Pancreas (tissue), 10 donors: Measurements from ENCODE around the gene SMAP1. TPM values are rescaled to one million over a fixed set of nuclear protein-coding genes. Genes with fewer than 3 reads are reported as not detected.

Experiments
- ATAC-seq, 4 donors: fragments of 200-7000 bp; cut with Tn5 transposase; one replicate each; pipeline versions ENCODE4 v1.8.0 to v1.9.1; 2020; ENCODE audit warnings: mild to moderate bottlenecking in 4 of 4, moderate library complexity in 4 of 4
- DNase-seq, 6 donors: peaks; one replicate each; pipeline ENCODE4 v3.0.0-alpha.2; 2020
- FAIRE-seq: peaks from 2 replicates; lab custom pipeline; 2012; peaks lifted over from hg19 to GRCh38; lab: Jason Lieb, UNC
- H3K27ac ChIP-seq, 4 donors: fragments of 200-600 bp; sonication (generic); 1 replicate in 3 of 4; 2 replicates in 1 of 4; pipeline versions ENCODE4 v1.5.0 to v1.8.0; 2020
- H3K27me3 ChIP-seq, 4 donors: fragments of 200-600 bp; one replicate each; pipeline ENCODE4 v1.8.0; 2021
- H3K36me3 ChIP-seq, 3 donors: fragments of 200-600 bp; sonication (generic) in 1 of 3; one replicate each; pipeline versions ENCODE4 v1.5.0 to v1.8.0; 2020 to 2021
- H3K4me1 ChIP-seq, 3 donors: fragments of 200-600 bp; one replicate each; pipeline ENCODE4 v1.8.0; 2021
- H3K4me3 ChIP-seq, 4 donors: fragments of 200-600 bp; sonication (generic) in 2 of 4; one replicate each; pipeline versions ENCODE4 v1.5.0 to v1.8.0; 2020 to 2021
- H3K9me3 ChIP-seq, 4 donors: fragments of 200-600 bp; one replicate each; pipeline ENCODE4 v1.8.0; 2021
- WGBS, 2 donors: extraction: QIAGEN DNeasy Blood & Tissue Kit; methylation state at CpG; one replicate each; pipeline ENCODE4 v1.1.7; 2013; 5-methylcytosine and 5-hydroxymethylcytosine counted together
- intact Hi-C, 3 donors: fragments of 100-400 bp; cut with DNase I; formaldehyde crosslinking; loops; one replicate each; pipeline versions ENCODE4 v1.11.1 to v1.14.2; 2022
- polyA plus RNA-seq, 2 donors: library from polyadenylated mRNA; stranded (reverse); fragments of 200-250 nt; gene quantifications; one replicate each; pipeline ENCODE4 v1.2.3, GENCODE V29; 2013
- total RNA-seq, 6 donors: library from RNA; stranded (reverse); fragmentation: NEBNext Ultra II Directional in 4 of 6; extraction: Animal tissue kit (Norgen Biotek cat#: 25700) in 4 of 6; gene quantifications; one replicate each; pipeline versions ENCODE4 v1.2.1 to v1.2.4, GENCODE V29; 2021 to 2023
- TF ChIP-seq, protein P1 (sequence below), 4 donors: fragments of 200-600 bp; sonication (generic) in 3 of 4; IDR thresholded peaks; one replicate each; pipeline versions ENCODE4 v1.5.0 to v1.8.0; 2021; ENCODE audit warnings: antibody characterized with exemption in 4 of 4
- donor health status: healthy with polysubstance abuse.
- donor health status: DM: no; HTN: no; CAD: no; lungs with moderate emphysema.
- donor health status: DM: no; HTN: no; CAD: no.
- donor health status: control.
- donor health status: control.
- donor health status: Bipolar disorder and iron deficiency.
- donor health status: DM: yes; HTN: yes; CAD: no.
- donor health status: DM: no; HTN: no; CAD: no.
- donor health status: DM: no; HTN: no; CAD: no.
- donor health status: DM: yes; HTN: yes; CAD: no.

SMAP1 gene
- total and polyA plus RNA-seq, 8 donors, result 11.4 to 21.2 (median 17.3) TPM

- DNase-seq (no peak), ATAC-seq (no peak), FAIRE-seq (no peak)
- Histone ChIP-seq H3K4me1 (no peaks in the 10 kb centered on the region), H3K36me3 (no peaks in the 10 kb centered on the region), H3K27ac (no peak overlapping the region), H3K27me3 (no peaks in the 10 kb centered on the region), H3K4me3 (no peak overlapping the region), H3K9me3 (no peaks in the 10 kb centered on the region)
- intact Hi-C loops, result no loop called here
- TF ChIP-seq, protein P1, sequence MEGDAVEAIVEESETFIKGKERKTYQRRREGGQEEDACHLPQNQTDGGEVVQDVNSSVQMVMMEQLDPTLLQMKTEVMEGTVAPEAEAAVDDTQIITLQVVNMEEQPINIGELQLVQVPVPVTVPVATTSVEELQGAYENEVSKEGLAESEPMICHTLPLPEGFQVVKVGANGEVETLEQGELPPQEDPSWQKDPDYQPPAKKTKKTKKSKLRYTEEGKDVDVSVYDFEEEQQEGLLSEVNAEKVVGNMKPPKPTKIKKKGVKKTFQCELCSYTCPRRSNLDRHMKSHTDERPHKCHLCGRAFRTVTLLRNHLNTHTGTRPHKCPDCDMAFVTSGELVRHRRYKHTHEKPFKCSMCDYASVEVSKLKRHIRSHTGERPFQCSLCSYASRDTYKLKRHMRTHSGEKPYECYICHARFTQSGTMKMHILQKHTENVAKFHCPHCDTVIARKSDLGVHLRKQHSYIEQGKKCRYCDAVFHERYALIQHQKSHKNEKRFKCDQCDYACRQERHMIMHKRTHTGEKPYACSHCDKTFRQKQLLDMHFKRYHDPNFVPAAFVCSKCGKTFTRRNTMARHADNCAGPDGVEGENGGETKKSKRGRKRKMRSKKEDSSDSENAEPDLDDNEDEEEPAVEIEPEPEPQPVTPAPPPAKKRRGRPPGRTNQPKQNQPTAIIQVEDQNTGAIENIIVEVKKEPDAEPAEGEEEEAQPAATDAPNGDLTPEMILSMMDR (IDR thresholded peaks at IDR 0.05), result no peak
- 92 to 95% methylated on average over 1 of the region's 1 CpG for WGBS, 2 donors
These were observed 176.6 kb downstream of the SMAP1 start for GRCh38 chr6:70844301-70844700.

DNA sequence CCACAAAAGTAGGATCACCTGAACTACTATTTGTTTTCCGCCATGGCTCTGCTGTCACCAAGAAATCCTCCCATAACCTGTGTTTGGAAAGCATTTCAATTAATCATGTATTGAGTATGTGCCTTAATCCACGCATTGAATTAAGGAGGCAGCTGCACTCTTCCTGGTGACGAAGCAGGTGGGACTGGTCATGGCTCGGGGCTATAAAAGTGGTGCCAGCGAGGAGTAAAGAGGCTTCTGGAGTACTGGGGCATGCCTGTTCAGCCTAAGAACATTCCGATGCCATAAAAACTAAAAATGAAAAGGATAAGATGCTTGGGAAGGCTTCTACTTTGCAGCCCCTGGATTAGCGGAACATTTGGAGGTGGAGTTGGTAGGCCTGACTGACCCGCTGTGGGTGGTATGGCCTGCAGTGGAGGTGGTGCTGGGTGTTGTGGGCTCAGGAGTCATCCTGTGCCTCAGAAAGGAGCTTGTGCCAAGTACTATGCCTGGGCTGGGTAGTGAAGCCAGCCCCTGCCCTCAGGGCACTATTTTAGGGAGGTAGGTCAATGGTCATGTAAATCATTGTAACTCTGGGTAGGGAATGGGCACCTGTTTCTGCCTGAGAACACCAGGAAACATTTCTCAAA, 178.6 kb downstream of the SMAP1 start:
- ATAC-seq (no peak), FAIRE-seq (no peak), DNase-seq (no peak)
- Histone ChIP-seq H3K27me3 (no peaks in the 10 kb centered on the region), H3K4me3 (no peak overlapping the region), H3K36me3 (no peaks in the 10 kb centered on the region), H3K4me1 (no peaks in the 10 kb centered on the region), H3K9me3 (no peaks in the 10 kb centered on the region), H3K27ac (no peak overlapping the region)
- whole genome bisulfite sequencing, 2 donors, result 97% methylated on average over 8 of the region's 8 CpGs
- TF ChIP-seq, protein P1 (IDR thresholded peaks at IDR 0.05), result no peak
- intact Hi-C loops, result no loop called here

DNA sequence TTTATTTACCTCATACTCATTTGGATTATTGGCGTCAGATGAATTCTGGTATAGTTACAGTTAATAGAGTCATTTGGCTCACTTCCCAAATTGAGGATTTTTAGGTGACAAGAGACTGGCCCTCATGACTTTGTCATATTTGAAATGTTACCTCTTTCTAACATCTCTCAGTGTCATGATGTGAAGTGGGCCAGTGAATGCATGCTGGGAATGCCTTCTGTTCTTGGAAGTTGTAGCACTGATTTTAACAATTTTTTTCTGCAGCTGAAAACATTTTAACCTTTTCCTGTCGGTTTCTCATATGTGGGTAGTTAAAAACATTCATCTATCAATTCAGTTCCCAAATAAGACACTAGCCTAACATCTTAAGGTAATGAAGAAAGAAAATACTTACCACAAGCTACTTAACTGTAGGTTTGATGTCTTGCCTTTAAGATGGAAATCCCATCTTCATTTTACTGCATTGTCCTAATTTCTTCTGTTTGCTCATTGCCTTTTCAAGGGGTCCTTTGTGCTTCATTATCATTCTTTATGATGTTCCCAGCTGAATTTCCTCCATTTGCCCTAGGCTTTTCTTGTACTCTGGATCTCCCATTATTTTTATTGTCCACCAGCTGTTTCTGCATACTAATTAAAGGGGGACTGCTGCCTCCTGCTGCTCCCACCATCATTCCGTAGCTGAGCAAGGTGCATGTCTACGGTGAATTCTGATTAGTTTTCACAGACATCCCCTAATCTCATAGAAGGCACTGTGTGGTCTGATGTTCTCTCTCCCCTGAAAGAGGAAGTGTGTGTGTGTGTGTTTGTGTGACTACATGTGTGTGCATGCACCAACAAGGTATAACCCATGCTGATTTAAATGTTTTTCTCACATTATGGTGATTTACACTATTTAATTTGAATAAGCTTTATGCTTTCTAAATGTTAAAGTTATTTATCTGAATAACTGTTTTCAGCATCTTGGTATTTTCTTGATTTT, 179.7 kb downstream of the SMAP1 start:
- DNase-seq (no peak), FAIRE-seq (no peak), ATAC-seq (no peak)
- H3K9me3 ChIP-seq, result no peaks in the 10 kb centered on the region
- 92 to 94% methylated on average over 4 of the region's 4 CpGs for WGBS, 2 donors
- intact Hi-C loops, result no loop called here
- no peak overlapping the region for H3K27ac ChIP-seq
- no peak overlapping the region for H3K4me3 ChIP-seq
- no peaks in the 10 kb centered on the region for H3K36me3 ChIP-seq
- H3K4me1 ChIP-seq, result no peaks in the 10 kb centered on the region
- no peaks in the 10 kb centered on the region for H3K27me3 ChIP-seq
- TF ChIP-seq, protein P1 (IDR thresholded peaks at IDR 0.05), result no peak

- TF ChIP-seq, protein P1 (IDR thresholded peaks at IDR 0.05), result no peak
- Histone ChIP-seq H3K9me3 (no peaks in the 10 kb centered on the region), H3K4me1 (no peaks in the 10 kb centered on the region), H3K36me3 (no peaks in the 10 kb centered on the region), H3K27ac (no peak overlapping the region), H3K4me3 (no peak overlapping the region), H3K27me3 (no peaks in the 10 kb centered on the region)
- ATAC-seq, result peak in 1 of 4 donors; percentile 22
- DNase-seq, result no peak
- intact Hi-C loops, result no loop called here
- FAIRE-seq, result no peak
- 78 to 85% methylated on average over 1 of the region's 1 CpG for WGBS, 2 donors
These were observed 181.8 kb downstream of the SMAP1 start for GRCh38 chr6:70849348-70850069.
